ENCODE measurements around the gene NOD2. TPM values are rescaled to one million over a fixed set of nuclear protein-coding genes. Genes with fewer than 3 reads are reported as not detected.

Gene NOD2
- total RNA-seq, 1 experiment from 2014 or later: 0.17 TPM

DNA sequence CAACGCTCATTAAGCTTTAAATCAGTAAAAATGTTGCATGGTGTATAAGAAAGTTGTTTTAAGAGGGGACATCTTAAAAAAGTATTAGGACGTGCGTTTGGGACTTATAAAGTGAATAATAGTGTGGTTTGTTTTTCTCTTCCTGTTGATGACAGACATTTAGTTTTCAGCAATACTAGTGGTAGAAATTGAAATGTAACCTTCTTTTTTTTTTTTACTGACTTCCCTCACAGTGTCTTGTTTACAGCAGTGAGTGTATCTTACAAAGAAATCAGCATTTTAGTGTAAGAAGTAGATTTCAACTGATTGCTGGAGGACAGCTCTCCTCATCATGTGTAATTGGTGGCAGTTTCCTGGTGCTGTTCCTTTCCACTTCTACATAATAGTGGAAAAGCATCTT, 88.1 kb downstream of the NOD2 start:
- Mint-ChIP-seq H3K4me3 (no peak overlapping the region), H3K9me3 (no peaks in the 10 kb centered on the region), H3K27me3 (ENCODE audit: low read depth) (no peaks in the 10 kb centered on the region), H3K4me1 (peaks cover 2 to 9% of the 10 kb centered on the region in 2 experiments; a peak in 3 of 4 replicates), H3K27ac (peak overlapping the region in 2 of 3 experiments; percentile 31 to 56; a peak in 2 of 7 replicates), H3K36me3 (ENCODE audit: insufficient read depth in 1 of 3, low read depth in 3 of 3) (peaks cover 0 to 4% (median 2%) of the 10 kb centered on the region in 3 experiments; a peak in 4 of 7 replicates)
- no peak for TF ChIP-seq CTCF (conservative IDR thresholded peaks at IDR 0.05)
- Histone ChIP-seq H4K20me1 (ENCODE audit: control insufficient read depth, insufficient read depth, insufficient read length) (no peaks in the 10 kb centered on the region), H3K27me3 (ENCODE audit: insufficient read depth, low read length) (no peaks in the 10 kb centered on the region), H2BK12ac (ENCODE audit: insufficient read length, low read depth, low read length) (no peak overlapping the region), H3K79me1 (ENCODE audit: insufficient read depth, low read depth, low read length, poor library complexity, severe bottlenecking) (no peaks in the 10 kb centered on the region), H3K4me1 (ENCODE audit: insufficient read depth, low read length) (no peaks in the 10 kb centered on the region), H3K14ac (ENCODE audit: insufficient read depth, low read length) (no peak overlapping the region), H3K23ac (ENCODE audit: insufficient read length, low read depth, low read length) (no peak overlapping the region), H2BK120ac (ENCODE audit: low read depth, low read length, poor library complexity, severe bottlenecking) (no peak overlapping the region), H2AFZ (ENCODE audit: low read length) (no peak overlapping the region), H2BK5ac (ENCODE audit: insufficient read length, low read length) (no peak overlapping the region), H3K56ac (ENCODE audit: insufficient read length, low read depth, low read length) (no peak overlapping the region), H4K8ac (replicated peaks; ENCODE audit: insufficient read length, low read depth, low read length) (no peak overlapping the region), H3K9ac (ENCODE audit: extremely low read depth, insufficient read length, low read length) (no peak overlapping the region), H4K5ac (ENCODE audit: insufficient read length, low read depth, low read length) (no peak overlapping the region), H3K4ac (ENCODE audit: low read depth, low read length) (no peak overlapping the region), H3K23me2 (ENCODE audit: insufficient read length, low read depth, low read length, poor library complexity, severe bottlenecking) (no peaks in the 10 kb centered on the region), H2BK20ac (ENCODE audit: low read depth, low read length, poor library complexity, severe bottlenecking) (no peak overlapping the region), H3K79me2 (ENCODE audit: insufficient read depth, low read length) (no peaks in the 10 kb centered on the region), H4K91ac (ENCODE audit: insufficient read length, low read depth, low read length) (no peak overlapping the region), H3K4me2 (ENCODE audit: insufficient read depth, insufficient read length, low read length) (no peak overlapping the region), H3T11ph (ENCODE audit: low read length) (no peak overlapping the region), H3K18ac (ENCODE audit: insufficient read length, low read depth, low read length) (no peak overlapping the region), H2BK15ac (ENCODE audit: low read depth, low read length) (no peak overlapping the region), H3K27ac (ENCODE audit: insufficient read length, low read depth, low read length) (no peak overlapping the region), H3K9me3 (ENCODE audit: control insufficient read depth, low read depth, low read length) (no peaks in the 10 kb centered on the region), H2AK5ac (ENCODE audit: insufficient read length, low read length) (no peak overlapping the region)
- 100% methylated on average over 2 of the region's 3 CpGs for WGBS (ENCODE audit: extremely low coverage, insufficient read length, low lambda C conversion rate)
- DNase-seq: no peak

Small RNA genes lying within 50 kb of the gene (microRNA-seq; reads per million reads assigned to microRNA genes)
- gene MIR3181 (ENCODE audit: borderline microRNAs expressed): not detected

Other genes with a start within 250 kb of the NOD2 start
- gene NKD1, start 145.2 kb upstream of the NOD2 start, total RNA-seq (2021): 1.9 and 3.7 TPM in 2 replicates
- gene SNX20, start 12.3 kb upstream of the NOD2 start, total RNA-seq (2021): not detected in 2 replicates
- 12.5 and 13.3 TPM in 2 replicates for gene CYLD, start 48.5 kb downstream of the NOD2 start, total RNA-seq (2021)

Data from H9 (cell line).